Measurements from ENCODE around the gene PALD1.

DNA sequence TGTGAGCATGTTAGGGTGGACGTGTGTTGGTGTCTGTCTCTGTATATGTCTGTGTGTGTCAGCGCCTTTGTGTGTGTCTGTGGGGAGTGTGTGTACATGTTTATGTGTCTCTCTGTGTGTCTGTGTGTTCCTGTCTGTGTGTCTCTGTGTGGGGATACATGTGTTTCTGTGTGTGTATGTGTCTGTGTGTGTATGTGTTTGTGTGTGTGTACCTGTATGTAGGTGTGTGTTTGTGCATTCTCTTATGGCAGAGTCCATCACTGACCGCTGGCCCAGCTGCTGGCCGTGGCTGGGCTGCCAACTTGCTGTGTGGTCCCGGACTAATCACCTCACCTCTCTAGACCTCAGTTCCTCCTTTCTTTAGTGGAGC lies 54.6 kb downstream of the PALD1 start:
- TF ChIP-seq POLR2A (IDR thresholded peaks at IDR 0.05) (no peak), POLR2AphosphoS5 (IDR thresholded peaks at IDR 0.05) (no peak)
- TF ChIP-seq, protein P1, sequence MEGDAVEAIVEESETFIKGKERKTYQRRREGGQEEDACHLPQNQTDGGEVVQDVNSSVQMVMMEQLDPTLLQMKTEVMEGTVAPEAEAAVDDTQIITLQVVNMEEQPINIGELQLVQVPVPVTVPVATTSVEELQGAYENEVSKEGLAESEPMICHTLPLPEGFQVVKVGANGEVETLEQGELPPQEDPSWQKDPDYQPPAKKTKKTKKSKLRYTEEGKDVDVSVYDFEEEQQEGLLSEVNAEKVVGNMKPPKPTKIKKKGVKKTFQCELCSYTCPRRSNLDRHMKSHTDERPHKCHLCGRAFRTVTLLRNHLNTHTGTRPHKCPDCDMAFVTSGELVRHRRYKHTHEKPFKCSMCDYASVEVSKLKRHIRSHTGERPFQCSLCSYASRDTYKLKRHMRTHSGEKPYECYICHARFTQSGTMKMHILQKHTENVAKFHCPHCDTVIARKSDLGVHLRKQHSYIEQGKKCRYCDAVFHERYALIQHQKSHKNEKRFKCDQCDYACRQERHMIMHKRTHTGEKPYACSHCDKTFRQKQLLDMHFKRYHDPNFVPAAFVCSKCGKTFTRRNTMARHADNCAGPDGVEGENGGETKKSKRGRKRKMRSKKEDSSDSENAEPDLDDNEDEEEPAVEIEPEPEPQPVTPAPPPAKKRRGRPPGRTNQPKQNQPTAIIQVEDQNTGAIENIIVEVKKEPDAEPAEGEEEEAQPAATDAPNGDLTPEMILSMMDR (IDR thresholded peaks at IDR 0.05) = no peak

Data from upper lobe of left lung (tissue), 4 donors.